Measurements from ENCODE around the gene STT3A. TPM values are rescaled to one million over a fixed set of nuclear protein-coding genes. Genes with fewer than 3 reads are reported as not detected.

Gene STT3A
- total RNA-seq, 1 donor from 2014 or later = 252 TPM

GRCh38 chr11:125621995-125622394, 29.3 kb downstream of the STT3A start:
- Mint-ChIP-seq H3K27ac (ENCODE audit: unreplicated experiment) (peak overlapping the region; percentile 85), H3K9me3 (ENCODE audit: low read depth) (no peaks in the 10 kb centered on the region), H3K27me3 (ENCODE audit: low read depth) (no peaks in the 10 kb centered on the region), H3K4me3 (ENCODE audit: unreplicated experiment) (no peak overlapping the region), H3K4me1 (ENCODE audit: low read depth) (peaks cover 40% of the 10 kb centered on the region), H3K36me3 (ENCODE audit: low read depth) (peaks cover 15% of the 10 kb centered on the region)
- TF ChIP-seq CTCF (IDR thresholded peaks at IDR 0.05) = no peak
- no peak for DNase-seq (ENCODE audit: low spot score)

GRCh38 chr11:125623064-125623463, 30.4 kb downstream of the STT3A start:
- Mint-ChIP-seq H3K9me3 (ENCODE audit: low read depth) (no peaks in the 10 kb centered on the region), H3K4me1 (ENCODE audit: low read depth) (peaks cover 49% of the 10 kb centered on the region), H3K27ac (ENCODE audit: unreplicated experiment) (peak overlapping the region; percentile 42), H3K36me3 (ENCODE audit: low read depth) (peaks cover 14% of the 10 kb centered on the region), H3K4me3 (ENCODE audit: unreplicated experiment) (no peak overlapping the region), H3K27me3 (ENCODE audit: low read depth) (no peaks in the 10 kb centered on the region)
- DNase-seq (ENCODE audit: low spot score) = no peak
- no peak for TF ChIP-seq CTCF (IDR thresholded peaks at IDR 0.05)

- H3K9me3 Mint-ChIP-seq (ENCODE audit: low read depth) = no peaks in the 10 kb centered on the region
- TF ChIP-seq CTCF (IDR thresholded peaks at IDR 0.05) = no peak
- peaks cover 8% of the 10 kb centered on the region for H3K36me3 Mint-ChIP-seq (ENCODE audit: low read depth)
- no peaks in the 10 kb centered on the region for H3K27me3 Mint-ChIP-seq (ENCODE audit: low read depth)
- H3K27ac Mint-ChIP-seq (ENCODE audit: unreplicated experiment) = peak within 1 kb of the TSS; percentile 88
- peaks cover 49% of the 10 kb centered on the region for H3K4me1 Mint-ChIP-seq (ENCODE audit: low read depth)
- DNase-seq (ENCODE audit: low spot score) = no peak
- peak within 1 kb of the TSS; percentile 84 for H3K4me3 Mint-ChIP-seq (ENCODE audit: unreplicated experiment)
Measured at GRCh38 chr11:125624756-125625213, 32.1 kb downstream of the STT3A start, which contains the start of gene CHEK1. TSS of gene CHEK1 (plus strand) at chr11:125625163. CDS start at chr11:125626769, 1,606 bp downstream.

- H3K27me3 Mint-ChIP-seq (ENCODE audit: low read depth) = no peaks in the 10 kb centered on the region
- peak overlapping the region; percentile 88 for H3K27ac Mint-ChIP-seq (ENCODE audit: unreplicated experiment)
- DNase-seq (ENCODE audit: low spot score) = peak; percentile 89
- H3K4me3 Mint-ChIP-seq (ENCODE audit: unreplicated experiment) = peak overlapping the region; percentile 84
- peaks cover 6% of the 10 kb centered on the region for H3K36me3 Mint-ChIP-seq (ENCODE audit: low read depth)
- peaks cover 49% of the 10 kb centered on the region for H3K4me1 Mint-ChIP-seq (ENCODE audit: low read depth)
- H3K9me3 Mint-ChIP-seq (ENCODE audit: low read depth) = no peaks in the 10 kb centered on the region
- no peak for TF ChIP-seq CTCF (IDR thresholded peaks at IDR 0.05)
Measured at GRCh38 chr11:125625225-125625629, 32.6 kb downstream of the STT3A start.

GRCh38 chr11:125625630-125626287, 33.1 kb downstream of the STT3A start:
- Mint-ChIP-seq H3K4me1 (ENCODE audit: low read depth) (peaks cover 49% of the 10 kb centered on the region), H3K9me3 (ENCODE audit: low read depth) (no peaks in the 10 kb centered on the region), H3K27ac (ENCODE audit: unreplicated experiment) (peak overlapping the region; percentile 88), H3K36me3 (ENCODE audit: low read depth) (peaks cover 3% of the 10 kb centered on the region), H3K27me3 (ENCODE audit: low read depth) (no peaks in the 10 kb centered on the region), H3K4me3 (ENCODE audit: unreplicated experiment) (peak overlapping the region; percentile 84)
- DNase-seq (ENCODE audit: low spot score) = peak; percentile 93
- no peak for TF ChIP-seq CTCF (IDR thresholded peaks at IDR 0.05)

Measured in chondrocyte (in vitro differentiated cells).